Testis (tissue), 3 donors: ENCODE measurements around the gene ARHGAP1. TPM values are rescaled to one million over a fixed set of nuclear protein-coding genes. Genes with fewer than 3 reads are reported as not detected.

Source experiments
- DNase-seq: peaks from one replicate; pipeline ENCODE4 v3.0.0-alpha.2; 2019
- H3K27ac ChIP-seq, 2 donors: fragments of 200-600 bp; sonication (generic); one replicate each; pipeline ENCODE4 v1.5.1; 2019
- H3K27me3 ChIP-seq: fragments of 200-600 bp; sonication (generic); one replicate; pipeline ENCODE4 v1.5.1; 2019
- H3K36me3 ChIP-seq: fragments of 200-600 bp; sonication (generic); one replicate; pipeline ENCODE4 v1.5.1; 2017; ENCODE audit warnings: low read depth; ENCODE audit errors: missing control alignments
- H3K4me1 ChIP-seq: fragments of 200-600 bp; sonication (generic); one replicate; pipeline ENCODE4 v1.5.1; 2019
- H3K4me3 ChIP-seq, 2 donors: fragments of 200-600 bp; sonication (generic); one replicate each; pipeline ENCODE4 v1.5.1; 2017 to 2019
- H3K9me3 ChIP-seq: fragments of 200-600 bp; sonication (generic); one replicate; pipeline ENCODE4 v1.5.1; 2017
- POLR2A ChIP-seq: fragments of 450-650 bp; IDR thresholded peaks from one replicate; pipeline ENCODE4 v1.6.1; 2017; ENCODE audit warnings: antibody characterized with exemption, mild to moderate bottlenecking, moderate library complexity
- WGBS, 2 donors: methylation state at CpG; one replicate each; pipeline ENCODE4 v1.1.5; 2018; 5-methylcytosine and 5-hydroxymethylcytosine counted together
- intact Hi-C: fragments of 100-400 bp; cut with DNase I; formaldehyde crosslinking; loops from one replicate; pipeline ENCODE4 v1.15.1; 2023; ENCODE audit warnings: low total_unique reads
- polyA plus RNA-seq: library from polyadenylated mRNA; stranded (reverse); fragments of 350-450 nt; fragmentation: Illumina TruSeq; extraction: RNeasy Lipid Tissue Mini Kit (QIAGEN cat#74804); gene quantifications from one replicate; pipeline ENCODE4 v1.2.3, GENCODE V29; 2014; ENCODE audit warnings: low read depth, low replicate concordance; ENCODE audit not compliant: insufficient read depth
- total RNA-seq, 2 donors: library from RNA; depleted of rRNA; stranded (reverse); fragments of >200 nt; gene quantifications; one replicate each; pipeline ENCODE4 v1.2.3, GENCODE V29; 2016
- TF ChIP-seq, protein P1 (sequence below), 3 experiments: fragments of 450-650 bp in 2 of 3; fragments of 200-600 bp in 1 of 3; sonication (generic) in 1 of 3; IDR thresholded peaks; one replicate each; pipeline ENCODE4 v1.5.1; 2016 to 2019; ENCODE audit warnings: antibody characterized with exemption in 3 of 3, mild to moderate bottlenecking in 2 of 3, moderate library complexity in 1 of 3

The ARHGAP1 gene
- total and polyA plus RNA-seq, 3 donors from 2014 or later, result 39.7 to 68.9 (median 50.2) TPM

- Histone ChIP-seq H3K4me3 (no peak overlapping the region), H3K9me3 (no peaks in the 10 kb centered on the region), H3K27ac (no peak overlapping the region), H3K4me1 (no peaks in the 10 kb centered on the region), H3K36me3 (no peaks in the 10 kb centered on the region), H3K27me3 (no peaks in the 10 kb centered on the region)
- DNase-seq, result no peak
- WGBS, 2 donors, result 93% methylated on average over 5 of the region's 5 CpGs
- intact Hi-C loops, result no loop called here
- TF ChIP-seq POLR2A, result no peak
- TF ChIP-seq, protein P1, sequence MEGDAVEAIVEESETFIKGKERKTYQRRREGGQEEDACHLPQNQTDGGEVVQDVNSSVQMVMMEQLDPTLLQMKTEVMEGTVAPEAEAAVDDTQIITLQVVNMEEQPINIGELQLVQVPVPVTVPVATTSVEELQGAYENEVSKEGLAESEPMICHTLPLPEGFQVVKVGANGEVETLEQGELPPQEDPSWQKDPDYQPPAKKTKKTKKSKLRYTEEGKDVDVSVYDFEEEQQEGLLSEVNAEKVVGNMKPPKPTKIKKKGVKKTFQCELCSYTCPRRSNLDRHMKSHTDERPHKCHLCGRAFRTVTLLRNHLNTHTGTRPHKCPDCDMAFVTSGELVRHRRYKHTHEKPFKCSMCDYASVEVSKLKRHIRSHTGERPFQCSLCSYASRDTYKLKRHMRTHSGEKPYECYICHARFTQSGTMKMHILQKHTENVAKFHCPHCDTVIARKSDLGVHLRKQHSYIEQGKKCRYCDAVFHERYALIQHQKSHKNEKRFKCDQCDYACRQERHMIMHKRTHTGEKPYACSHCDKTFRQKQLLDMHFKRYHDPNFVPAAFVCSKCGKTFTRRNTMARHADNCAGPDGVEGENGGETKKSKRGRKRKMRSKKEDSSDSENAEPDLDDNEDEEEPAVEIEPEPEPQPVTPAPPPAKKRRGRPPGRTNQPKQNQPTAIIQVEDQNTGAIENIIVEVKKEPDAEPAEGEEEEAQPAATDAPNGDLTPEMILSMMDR (IDR thresholded peaks at IDR 0.05), result no peak
Observed at GRCh38 chr11:46637546-46637945, 62.9 kb downstream of the ARHGAP1 start.

GRCh38 chr11:46635557-46636139, 64.8 kb downstream of the ARHGAP1 start:
- Histone ChIP-seq H3K27me3 (no peaks in the 10 kb centered on the region), H3K9me3 (no peaks in the 10 kb centered on the region), H3K36me3 (no peaks in the 10 kb centered on the region), H3K27ac (no peak overlapping the region), H3K4me1 (no peaks in the 10 kb centered on the region), H3K4me3 (no peak overlapping the region)
- intact Hi-C loops, result no loop called here
- no peak for DNase-seq
- 81 to 88% methylated on average over 5 of the region's 5 CpGs for WGBS, 2 donors
- TF ChIP-seq POLR2A, result no peak
- TF ChIP-seq, protein P1 (IDR thresholded peaks at IDR 0.05), result no peak

- Histone ChIP-seq H3K4me3 (no peak overlapping the region), H3K27ac (no peak overlapping the region), H3K4me1 (no peaks in the 10 kb centered on the region), H3K9me3 (no peaks in the 10 kb centered on the region), H3K27me3 (no peaks in the 10 kb centered on the region), H3K36me3 (no peaks in the 10 kb centered on the region)
- intact Hi-C loops, result no loop called here
- DNase-seq, result no peak
- TF ChIP-seq, protein P1 (IDR thresholded peaks at IDR 0.05), result no peak
- TF ChIP-seq POLR2A, result no peak
- WGBS, 2 donors, result 95% methylated on average over 22 of the region's 22 CpGs
Observed at GRCh38 chr11:46633291-46634217, 66.9 kb downstream of the ARHGAP1 start.

DNA sequence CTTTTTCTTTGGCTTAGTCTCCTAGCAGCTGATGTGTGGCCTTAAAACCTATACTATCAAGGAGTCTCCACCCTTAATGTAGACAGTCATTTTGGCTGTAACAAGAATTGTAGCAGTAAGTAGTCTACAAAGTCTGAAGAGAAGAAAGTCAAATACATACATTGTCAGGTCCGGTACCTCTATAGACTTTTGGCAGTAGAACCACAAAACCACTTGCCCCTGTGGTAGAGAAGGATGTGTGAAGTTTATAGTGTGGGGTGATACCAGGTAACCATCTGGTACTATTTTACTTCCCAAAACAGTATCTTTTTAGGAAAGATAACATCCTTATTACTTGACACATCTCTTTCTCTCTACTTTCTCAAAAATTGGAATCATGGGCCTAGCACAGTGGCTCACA, 67.9 kb downstream of the ARHGAP1 start:
- Histone ChIP-seq H3K4me3 (no peak overlapping the region), H3K27me3 (no peaks in the 10 kb centered on the region), H3K9me3 (no peaks in the 10 kb centered on the region), H3K27ac (no peak overlapping the region), H3K36me3 (no peaks in the 10 kb centered on the region), H3K4me1 (no peaks in the 10 kb centered on the region)
- no peak for DNase-seq
- WGBS, 2 donors, result 92 to 100% methylated on average over 1 of the region's 1 CpG
- TF ChIP-seq POLR2A, result no peak
- TF ChIP-seq, protein P1 (IDR thresholded peaks at IDR 0.05), result no peak
- intact Hi-C loops, result no loop called here
